Activated CD8-positive, alpha-beta T cell treated with anti-CD3 and anti-CD28 coated beads, Interleukin-2, amount 10 ng/mL, durations not matched to agents 7 days and 5 days (primary cell): ENCODE results near the gene STYXL1. TPM values are rescaled to one million over a fixed set of nuclear protein-coding genes. Genes with fewer than 3 reads are reported as not detected.

ENCODE experiments used
- ATAC-seq: fragments of 150-1000 bp; cut with Tn5 transposase; one replicate; pipeline ENCODE4 v1.10.0; 2021; ENCODE audit warnings: moderate library complexity
- CTCF ChIA-PET: fragments of 350-600 bp; sonication (Branson Sonifier 250); formaldehyde crosslinking; loops from one replicate; lab custom pipeline; 2021; ENCODE audit warnings: antibody characterized with exemption; lab: Charles Lee
- POLR2A ChIA-PET: fragments of 350-600 bp; sonication (Branson Sonifier 250); formaldehyde crosslinking; loops from one replicate; lab custom pipeline; 2021; ENCODE audit warnings: antibody characterized with exemption; lab: Charles Lee
- DNase-seq: peaks from one replicate; pipeline ENCODE4 v3.0.0-alpha.2; 2020
- H3K27ac Mint-ChIP-seq: one replicate; pipeline ENCODE4 v1.8.0; 2021; ENCODE audit warnings: mild to moderate bottlenecking, mixed read lengths
- H3K27me3 Mint-ChIP-seq: one replicate; pipeline ENCODE4 v1.8.0; 2021; ENCODE audit warnings: low read depth, mixed read lengths
- H3K36me3 Mint-ChIP-seq: one replicate; pipeline ENCODE4 v1.8.0; 2021; ENCODE audit warnings: low read depth, mixed read lengths
- H3K4me1 Mint-ChIP-seq: one replicate; pipeline ENCODE4 v1.8.0; 2021; ENCODE audit warnings: low read depth, mixed read lengths
- H3K4me3 Mint-ChIP-seq: one replicate; pipeline ENCODE4 v1.8.0; 2021; ENCODE audit warnings: mild to moderate bottlenecking, mixed read lengths
- H3K9me3 Mint-ChIP-seq: one replicate; pipeline ENCODE4 v1.8.0; 2022; ENCODE audit warnings: mixed read lengths; ENCODE audit not compliant: insufficient read depth
- total RNA-seq, 2 experiments: library from RNA; stranded (reverse); gene quantifications; one replicate each; pipeline ENCODE4 v1.2.3, GENCODE V29; 2021

Gene STYXL1
- total RNA-seq, 2 experiments from 2014 or later, result 27.2 to 28.2 TPM

DNA sequence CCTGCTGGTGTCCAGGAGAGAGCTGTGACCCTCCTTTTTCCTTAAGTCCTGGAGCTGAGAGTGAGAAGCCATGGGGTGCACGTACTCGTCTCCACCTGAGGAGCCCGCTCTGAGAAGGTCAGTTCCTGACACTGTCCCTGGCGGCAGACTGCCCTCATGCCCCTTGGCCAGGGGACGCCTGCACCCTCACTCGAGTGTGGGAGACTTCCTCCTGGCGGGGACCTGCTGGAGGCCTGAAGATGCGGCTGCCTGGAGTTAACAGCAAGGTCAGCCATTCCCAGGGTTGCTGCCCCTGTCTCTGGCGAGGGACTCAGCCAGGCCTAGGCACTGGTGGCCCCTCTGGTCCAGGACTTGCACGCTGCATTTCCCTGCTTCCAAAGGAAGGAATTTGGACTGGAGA is 79.8 kb downstream of the STYXL1 start:
- Mint-ChIP-seq H3K4me1 (no peaks in the 10 kb centered on the region), H3K27me3 (no peaks in the 10 kb centered on the region), H3K9me3 (no peaks in the 10 kb centered on the region), H3K36me3 (peaks cover 2% of the 10 kb centered on the region), H3K4me3 (no peak overlapping the region), H3K27ac (no peak overlapping the region)
- DNase-seq (no peak), ATAC-seq (no peak)
- POLR2A ChIA-PET, result no interaction called here
- CTCF ChIA-PET, result no interaction called here

DNA sequence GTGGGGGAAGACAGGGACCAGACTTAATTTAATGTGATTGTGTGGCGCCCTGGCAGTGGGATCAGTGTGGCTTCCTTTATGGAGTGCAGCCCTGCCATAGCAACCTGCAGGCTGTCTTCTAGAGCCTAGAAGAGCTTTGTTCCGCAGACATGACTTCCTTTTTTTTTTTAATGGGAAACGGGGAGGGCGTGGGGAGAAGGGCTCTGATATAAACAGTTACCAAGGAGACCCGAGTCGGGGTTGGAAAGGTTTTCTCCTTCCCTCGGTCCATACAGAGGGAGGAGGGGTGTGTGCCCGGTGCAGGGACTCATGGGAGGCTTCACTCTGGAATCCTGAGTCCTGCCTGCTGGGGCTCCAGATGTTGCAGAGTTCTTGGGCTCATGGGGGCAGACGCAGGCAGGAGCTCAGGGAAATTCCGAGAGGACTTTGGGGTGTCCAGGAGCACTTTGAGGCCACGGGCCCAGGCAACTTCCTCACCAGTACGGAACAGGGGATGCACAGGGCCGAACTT is 80.3 kb downstream of the STYXL1 start:
- H3K27ac Mint-ChIP-seq, result no peak overlapping the region
- H3K9me3 Mint-ChIP-seq, result no peaks in the 10 kb centered on the region
- CTCF ChIA-PET, result no interaction called here

DNA sequence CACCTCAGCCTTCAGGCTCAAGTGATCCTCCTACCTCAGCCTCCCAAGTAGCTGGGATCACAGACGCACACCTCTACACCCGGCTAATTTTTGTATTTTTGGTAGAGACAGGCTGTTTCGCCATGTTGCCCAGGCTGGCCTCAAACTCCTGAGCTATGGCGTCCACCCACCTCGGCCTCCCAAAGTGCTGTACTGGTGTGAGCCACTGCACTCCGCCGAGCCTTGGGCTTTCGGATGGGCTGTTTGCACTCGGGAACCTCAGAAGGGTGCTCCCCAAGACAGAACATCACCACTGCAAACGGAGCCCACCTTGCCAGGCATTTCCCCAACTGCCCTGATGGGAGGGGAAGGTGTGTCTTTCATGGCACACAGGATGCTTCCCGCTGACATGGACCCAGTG is 80.7 kb downstream of the STYXL1 start:
- H3K27ac Mint-ChIP-seq, result no peak overlapping the region
- DNase-seq, result no peak
- H3K9me3 Mint-ChIP-seq, result no peaks in the 10 kb centered on the region
- no peak overlapping the region for H3K4me3 Mint-ChIP-seq
- ChIA-PET POLR2A (interaction anchor here (0.6 kb wide), 1 partner anchor 76 kb away, joined by 3 read pairs; no protein-coding TSS in a partner anchor), CTCF (no interaction called here)
- H3K27me3 Mint-ChIP-seq, result no peaks in the 10 kb centered on the region
- no peak for ATAC-seq
- H3K4me1 Mint-ChIP-seq, result no peaks in the 10 kb centered on the region
- H3K36me3 Mint-ChIP-seq, result no peaks in the 10 kb centered on the region

More for the DNA sequence above, 80.3 kb downstream of the STYXL1 start:
- peaks cover 2% of the 10 kb centered on the region for H3K36me3 Mint-ChIP-seq
- H3K4me1 Mint-ChIP-seq, result no peaks in the 10 kb centered on the region
- no peak overlapping the region for H3K4me3 Mint-ChIP-seq
- DNase-seq, result no peak
- POLR2A ChIA-PET, result interaction anchor here (0.6 kb wide), 1 partner anchor 77 kb away, joined by 3 read pairs; no protein-coding TSS in a partner anchor
- ATAC-seq, result no peak
- no peaks in the 10 kb centered on the region for H3K27me3 Mint-ChIP-seq

DNA sequence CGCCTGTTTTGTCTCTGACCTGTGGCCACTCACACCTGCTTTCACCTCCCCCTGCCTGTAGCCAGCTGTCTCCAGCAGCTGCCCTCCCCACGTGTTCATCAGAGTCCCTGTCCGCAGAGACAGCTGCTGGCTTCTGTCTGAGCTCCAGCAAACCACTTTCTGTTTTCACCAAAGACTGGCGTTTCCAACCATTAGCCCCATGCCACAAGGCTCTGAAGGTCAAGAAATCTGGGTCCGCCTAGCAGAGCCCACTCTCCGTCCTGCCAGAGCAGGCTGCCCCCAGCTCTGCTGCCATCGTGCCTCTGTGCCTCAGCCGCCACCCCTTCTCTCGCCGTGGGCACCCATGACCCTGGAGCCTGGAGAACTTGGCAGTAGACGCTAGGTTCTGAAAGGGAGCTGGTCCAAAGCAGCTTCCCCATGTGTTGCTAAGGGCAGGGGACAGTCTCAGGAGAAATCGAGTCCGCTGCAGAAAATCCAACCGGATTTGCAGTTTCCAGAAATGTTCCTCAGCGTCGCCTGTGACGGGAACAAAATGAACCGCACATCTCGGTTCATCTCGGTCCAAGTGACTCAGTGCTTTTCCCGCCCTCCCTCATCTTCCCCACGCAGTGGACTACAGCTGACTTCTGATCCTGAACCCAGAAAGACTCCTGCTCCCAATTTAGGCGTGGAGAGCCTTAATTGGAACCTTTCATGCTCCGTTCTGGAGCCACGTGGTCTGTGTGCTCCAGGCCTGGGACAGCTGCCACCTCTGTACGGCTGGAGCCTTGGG is 81.4 kb downstream of the STYXL1 start:
- CTCF ChIA-PET, result no interaction called here
- Mint-ChIP-seq H3K27me3 (no peaks in the 10 kb centered on the region), H3K4me1 (no peaks in the 10 kb centered on the region), H3K36me3 (no peaks in the 10 kb centered on the region), H3K27ac (no peak overlapping the region), H3K4me3 (no peak overlapping the region), H3K9me3 (no peaks in the 10 kb centered on the region)
- ATAC-seq, result no peak
- DNase-seq, result no peak
- POLR2A ChIA-PET, result no interaction called here

DNA sequence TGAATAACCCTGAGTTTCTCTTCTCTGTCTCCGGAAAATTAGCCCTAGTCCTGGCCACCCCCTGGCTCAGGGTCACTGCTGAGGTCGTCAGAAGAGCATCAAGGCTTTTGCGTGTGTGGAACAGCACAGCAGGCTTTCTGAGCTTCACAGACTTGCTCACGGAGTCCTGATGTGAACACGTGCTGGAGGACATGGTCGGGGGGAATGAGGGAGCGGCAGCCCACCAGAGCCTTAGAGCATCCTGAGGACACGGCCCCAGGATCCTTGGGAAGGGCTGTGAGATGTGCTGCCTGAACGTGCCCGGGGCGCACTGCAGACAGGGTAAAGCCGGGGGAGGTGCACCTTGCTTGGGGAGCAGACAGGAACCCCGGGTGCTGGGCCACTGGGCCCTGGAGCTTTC is 82.2 kb downstream of the STYXL1 start:
- CTCF ChIA-PET, result no interaction called here
- H3K4me3 Mint-ChIP-seq, result no peak overlapping the region
- no peak overlapping the region for H3K27ac Mint-ChIP-seq
- no peaks in the 10 kb centered on the region for H3K27me3 Mint-ChIP-seq
- no peaks in the 10 kb centered on the region for H3K4me1 Mint-ChIP-seq
- DNase-seq, result no peak
- no peaks in the 10 kb centered on the region for H3K36me3 Mint-ChIP-seq
- no peaks in the 10 kb centered on the region for H3K9me3 Mint-ChIP-seq
- no peak for ATAC-seq
- POLR2A ChIA-PET, result no interaction called here

DNA sequence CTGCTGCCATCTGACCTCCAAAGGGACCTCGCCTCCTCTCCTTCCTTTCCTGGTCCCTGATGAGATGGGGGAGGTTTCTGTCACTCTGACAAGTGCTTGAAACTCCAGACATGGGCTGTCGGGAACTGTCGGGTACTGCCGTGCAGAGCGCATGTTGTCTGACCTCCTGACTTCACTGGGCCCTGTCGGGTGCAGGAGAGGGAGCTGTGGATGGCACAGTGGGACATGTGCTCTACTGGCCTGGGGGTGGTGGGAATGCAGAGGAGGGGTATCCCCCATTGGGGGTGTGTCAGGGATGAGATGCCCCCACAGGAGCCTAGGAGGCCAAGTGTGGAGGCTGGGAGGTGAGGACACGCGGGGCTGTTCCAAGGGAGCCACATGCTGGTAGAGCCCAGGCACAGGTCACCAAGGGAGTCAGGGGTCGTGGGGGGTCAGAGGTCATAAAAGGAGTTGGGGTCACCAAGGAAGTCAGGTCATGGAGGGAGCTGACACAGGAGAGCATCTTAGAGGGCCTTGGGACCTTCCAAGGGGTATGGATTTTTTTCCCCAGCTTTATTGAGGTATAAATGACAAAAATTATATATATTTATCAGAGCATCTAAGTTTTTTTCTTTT is 84.3 kb downstream of the STYXL1 start:
- POLR2A ChIA-PET, result no interaction called here
- Mint-ChIP-seq H3K27ac (no peak overlapping the region), H3K36me3 (no peaks in the 10 kb centered on the region), H3K9me3 (no peaks in the 10 kb centered on the region), H3K4me3 (no peak overlapping the region), H3K4me1 (no peaks in the 10 kb centered on the region), H3K27me3 (no peaks in the 10 kb centered on the region)
- DNase-seq (no peak), ATAC-seq (no peak)
- CTCF ChIA-PET, result no interaction called here

DNA sequence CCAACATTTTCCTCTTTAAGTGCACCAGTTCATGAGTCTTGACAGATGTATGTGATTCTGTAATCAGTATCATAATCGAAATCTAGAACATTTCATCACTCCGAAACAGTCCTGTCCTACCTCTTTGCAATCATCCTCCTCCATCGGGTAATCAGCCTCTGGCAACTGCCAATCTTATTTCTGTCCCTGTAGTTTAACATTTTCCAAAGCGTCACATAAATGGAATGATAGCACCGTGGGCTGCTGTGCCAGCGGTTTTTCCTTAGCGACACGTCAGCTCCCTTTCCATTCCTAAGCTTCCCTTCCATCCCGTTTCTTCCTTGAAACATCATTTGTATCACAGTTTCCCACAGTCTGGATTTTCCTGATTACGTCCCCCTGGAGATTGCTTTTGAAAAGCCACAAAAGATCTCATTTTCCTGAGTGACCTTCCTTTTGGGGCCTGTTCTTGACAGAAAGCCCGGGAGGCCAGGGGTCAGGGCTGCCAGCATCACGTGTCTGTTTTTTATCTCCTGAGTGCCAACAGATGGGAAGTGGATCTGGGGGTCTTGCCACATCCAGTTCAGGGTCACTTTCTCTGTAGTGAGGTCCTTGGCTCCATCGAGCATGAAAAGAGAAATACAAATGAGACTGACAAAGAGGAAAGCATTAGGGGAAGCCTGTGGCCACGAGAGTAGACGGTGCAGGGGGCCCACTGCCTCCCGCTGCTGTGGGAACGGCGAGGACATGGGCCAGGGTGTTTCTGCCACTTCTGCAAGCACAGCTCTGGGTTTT is 85.0 kb downstream of the STYXL1 start:
- no peak for ATAC-seq
- Mint-ChIP-seq H3K4me3 (no peak overlapping the region), H3K4me1 (no peaks in the 10 kb centered on the region), H3K9me3 (no peaks in the 10 kb centered on the region), H3K27me3 (no peaks in the 10 kb centered on the region), H3K27ac (no peak overlapping the region), H3K36me3 (no peaks in the 10 kb centered on the region)
- ChIA-PET POLR2A (no interaction called here), CTCF (no interaction called here)
- DNase-seq, result no peak

DNA sequence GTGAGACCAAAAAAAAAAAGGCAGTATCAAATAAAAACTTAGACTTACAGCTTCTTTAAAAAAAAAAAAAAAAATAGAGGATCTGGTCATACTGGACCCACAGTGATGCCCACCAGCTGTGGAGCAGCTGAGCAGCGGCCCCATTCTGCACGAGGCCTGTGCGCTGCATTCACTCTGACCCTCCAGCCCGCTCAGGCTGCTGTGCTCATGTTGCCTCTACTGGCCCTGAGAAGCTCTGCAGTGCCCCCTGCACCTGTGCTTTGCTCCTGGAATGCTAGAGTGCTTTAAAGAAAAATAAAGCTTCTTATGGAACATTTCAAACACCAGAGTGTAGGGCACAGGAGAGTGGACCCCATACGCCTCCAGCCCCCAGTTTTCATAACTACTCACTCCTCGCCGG is 86.6 kb downstream of the STYXL1 start:
- Mint-ChIP-seq H3K36me3 (no peaks in the 10 kb centered on the region), H3K4me1 (no peaks in the 10 kb centered on the region), H3K9me3 (no peaks in the 10 kb centered on the region), H3K27ac (no peak overlapping the region), H3K27me3 (no peaks in the 10 kb centered on the region), H3K4me3 (no peak overlapping the region)
- ATAC-seq (no peak), DNase-seq (no peak)
- ChIA-PET POLR2A (no interaction called here), CTCF (no interaction called here)

DNA sequence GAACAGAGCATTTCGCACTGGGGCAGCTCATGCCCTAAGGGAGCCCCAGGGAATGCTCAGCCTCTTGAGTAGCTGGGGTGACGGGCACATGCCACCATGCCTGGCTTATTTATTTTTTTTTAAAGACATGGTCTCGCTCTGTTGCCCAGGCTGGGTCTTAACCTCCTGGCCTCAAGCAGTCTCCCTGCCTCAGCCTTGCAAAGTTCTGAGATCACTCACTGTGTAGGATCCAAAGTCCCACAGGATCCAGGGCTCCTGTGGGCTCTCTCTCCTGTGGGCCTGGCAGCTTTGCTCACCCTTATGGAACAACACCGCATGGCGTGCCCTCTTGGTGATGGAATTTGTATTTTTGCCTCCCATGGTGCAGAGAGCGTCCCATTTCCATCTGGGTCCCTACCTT is 87.4 kb downstream of the STYXL1 start:
- no peak overlapping the region for H3K4me3 Mint-ChIP-seq
- no peak for DNase-seq
- no peaks in the 10 kb centered on the region for H3K9me3 Mint-ChIP-seq
- no peak for ATAC-seq
- ChIA-PET CTCF (no interaction called here), POLR2A (no interaction called here)
- H3K4me1 Mint-ChIP-seq, result no peaks in the 10 kb centered on the region
- no peak overlapping the region for H3K27ac Mint-ChIP-seq
- no peaks in the 10 kb centered on the region for H3K36me3 Mint-ChIP-seq
- no peaks in the 10 kb centered on the region for H3K27me3 Mint-ChIP-seq

DNA sequence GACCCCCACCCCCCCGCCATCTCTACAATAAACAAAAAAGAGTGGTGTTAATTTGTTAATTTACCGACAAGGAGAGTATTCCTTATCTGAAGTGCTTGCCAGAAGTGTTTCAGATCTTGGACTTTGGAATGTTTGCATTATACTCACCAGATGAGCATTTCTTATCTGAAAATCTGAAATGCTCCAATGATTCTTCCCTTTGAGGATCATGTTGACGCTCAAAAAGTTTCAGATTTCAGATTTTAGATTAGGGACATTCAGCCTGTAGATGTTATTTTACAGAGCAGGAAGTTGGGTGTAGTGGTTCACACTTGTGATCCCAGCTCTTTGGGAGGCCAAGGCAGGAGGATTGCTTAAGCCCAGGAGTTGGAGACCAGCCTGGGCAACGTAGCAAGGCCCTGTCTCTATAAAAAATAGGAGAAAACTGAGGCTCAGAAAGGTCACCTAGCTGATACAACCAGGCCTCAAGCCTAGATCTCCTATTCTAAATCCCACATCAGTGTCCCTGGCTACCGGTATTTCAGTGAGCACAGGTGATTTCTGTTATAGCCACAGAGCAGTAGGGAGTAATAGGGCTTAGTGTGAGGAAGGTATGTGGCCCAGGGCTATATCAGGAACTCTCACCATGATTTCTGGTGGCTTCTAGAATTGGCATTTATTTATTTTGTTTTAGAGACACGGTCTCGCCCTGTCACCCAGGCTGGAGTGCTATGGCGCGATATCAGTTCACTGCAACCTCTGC is 88.8 kb downstream of the STYXL1 start:
- Mint-ChIP-seq H3K9me3 (no peaks in the 10 kb centered on the region), H3K27me3 (no peaks in the 10 kb centered on the region), H3K4me3 (no peak overlapping the region), H3K27ac (no peak overlapping the region), H3K36me3 (no peaks in the 10 kb centered on the region), H3K4me1 (no peaks in the 10 kb centered on the region)
- ATAC-seq, result no peak
- DNase-seq, result no peak
- POLR2A ChIA-PET, result interaction anchor here (1.0 kb wide), 1 partner anchor 30 kb away, joined by 3 read pairs; no protein-coding TSS in a partner anchor
- CTCF ChIA-PET, result no interaction called here

DNA sequence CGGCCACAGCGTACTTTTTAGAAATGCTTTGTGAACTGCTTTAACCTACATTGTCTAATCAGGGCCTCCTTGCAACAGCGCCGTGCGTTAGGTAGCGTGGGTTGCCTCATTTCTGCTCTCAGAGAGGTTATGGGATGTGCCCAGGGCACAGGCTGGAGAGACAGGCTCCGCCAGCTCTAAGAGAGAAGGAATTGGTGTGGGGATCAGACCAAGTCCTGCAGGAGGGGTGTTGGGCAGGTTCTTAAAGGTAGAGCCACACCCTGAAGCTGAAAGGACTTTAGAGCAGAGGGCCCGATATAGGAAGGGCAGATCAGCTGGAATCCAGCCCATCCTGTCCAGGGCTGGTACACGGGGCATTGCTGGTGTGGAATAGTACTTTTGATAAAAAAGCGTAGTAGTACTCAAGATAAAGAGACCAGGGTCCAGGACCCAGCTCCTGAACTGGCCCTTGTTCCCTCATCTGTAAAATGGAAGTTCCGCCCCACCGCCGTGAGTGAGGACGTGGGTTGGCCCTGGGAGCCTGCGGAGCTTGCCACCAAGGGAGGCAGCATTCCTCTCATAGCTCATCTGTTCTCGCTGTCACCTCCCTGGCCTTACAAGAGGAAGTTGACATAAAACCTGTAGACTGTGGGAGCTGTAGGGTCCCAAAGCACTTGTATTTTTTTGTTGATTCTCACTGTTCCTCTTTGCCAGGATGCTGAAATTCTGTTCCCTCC is 90.6 kb downstream of the STYXL1 start:
- Mint-ChIP-seq H3K4me3 (no peak overlapping the region), H3K4me1 (no peaks in the 10 kb centered on the region), H3K27ac (no peak overlapping the region), H3K9me3 (no peaks in the 10 kb centered on the region), H3K27me3 (no peaks in the 10 kb centered on the region), H3K36me3 (no peaks in the 10 kb centered on the region)
- ATAC-seq (no peak), DNase-seq (no peak)
- CTCF ChIA-PET, result interaction anchor here (1.0 to 1.2 kb wide), 2 partner anchors 10 to 63 kb away, joined by 3 read pairs; no protein-coding TSS in a partner anchor
- POLR2A ChIA-PET, result no interaction called here
